HK-2 (cell line): ENCODE data around the gene HOXB3.

Source experiments
- DNase-seq: peaks from one replicate; pipeline ENCODE4 v3.0.0-alpha.2; 2018; ENCODE audit not compliant: unreplicated experiment

Gene HOXB3

DNA sequence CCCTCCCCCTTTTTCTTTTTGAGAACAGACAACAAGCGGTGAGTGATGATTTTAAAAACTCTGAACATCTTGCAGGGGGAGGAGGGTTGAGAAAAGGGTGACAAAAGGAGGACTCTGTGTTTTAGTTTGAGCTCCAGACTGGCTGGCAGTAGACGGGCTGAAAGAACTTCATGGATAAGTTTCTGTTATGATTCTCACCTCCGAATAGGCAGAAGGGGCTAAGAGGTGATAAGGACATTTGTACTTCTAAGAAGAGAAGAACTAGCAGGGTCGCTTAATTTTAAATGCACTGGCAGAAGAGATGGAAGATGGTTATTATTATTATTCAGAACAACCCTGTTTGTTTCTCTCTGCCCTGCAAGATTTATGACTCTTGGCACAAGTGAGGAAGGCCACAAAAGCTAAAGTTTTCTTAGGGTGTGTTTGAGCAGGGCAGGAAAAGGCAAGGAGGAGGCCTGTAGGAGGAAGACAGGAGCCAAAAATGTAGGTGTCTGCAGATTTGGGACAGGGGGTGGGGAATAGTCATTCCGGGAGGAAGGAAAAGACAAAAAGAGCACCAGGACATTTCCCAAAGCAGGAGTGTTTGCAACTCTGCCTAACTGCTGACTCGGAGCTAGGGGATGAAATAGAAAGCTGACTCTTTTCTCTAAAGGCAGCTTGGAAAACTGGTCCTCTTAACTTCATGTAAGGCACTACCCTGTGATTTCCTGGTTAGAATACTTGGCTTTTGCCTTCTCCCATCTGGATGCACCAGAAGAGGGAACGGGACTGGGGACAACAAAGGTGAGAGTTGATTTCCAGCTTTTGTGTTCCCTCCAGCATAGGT lies 33.3 kb downstream of the HOXB3 start:
- DNase-seq, result no peak

DNA sequence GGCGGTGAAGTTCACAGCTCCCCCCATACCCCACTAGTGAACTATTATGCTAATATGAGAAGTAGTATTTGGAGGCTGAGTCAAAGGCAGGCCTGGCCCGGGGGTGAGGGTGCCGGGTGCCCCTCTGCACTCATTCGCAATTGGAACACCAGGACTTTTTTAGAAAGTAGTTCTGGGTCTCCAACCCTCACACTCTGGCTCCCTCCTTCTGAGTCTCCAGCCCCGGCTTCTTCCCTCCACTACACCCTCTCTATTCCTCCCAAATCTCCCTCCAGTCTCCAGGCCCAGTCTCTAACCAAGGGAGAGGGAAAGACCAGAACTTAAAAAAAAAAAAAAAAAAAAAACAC lies 33.8 kb downstream of the HOXB3 start:
- no peak for DNase-seq

DNA sequence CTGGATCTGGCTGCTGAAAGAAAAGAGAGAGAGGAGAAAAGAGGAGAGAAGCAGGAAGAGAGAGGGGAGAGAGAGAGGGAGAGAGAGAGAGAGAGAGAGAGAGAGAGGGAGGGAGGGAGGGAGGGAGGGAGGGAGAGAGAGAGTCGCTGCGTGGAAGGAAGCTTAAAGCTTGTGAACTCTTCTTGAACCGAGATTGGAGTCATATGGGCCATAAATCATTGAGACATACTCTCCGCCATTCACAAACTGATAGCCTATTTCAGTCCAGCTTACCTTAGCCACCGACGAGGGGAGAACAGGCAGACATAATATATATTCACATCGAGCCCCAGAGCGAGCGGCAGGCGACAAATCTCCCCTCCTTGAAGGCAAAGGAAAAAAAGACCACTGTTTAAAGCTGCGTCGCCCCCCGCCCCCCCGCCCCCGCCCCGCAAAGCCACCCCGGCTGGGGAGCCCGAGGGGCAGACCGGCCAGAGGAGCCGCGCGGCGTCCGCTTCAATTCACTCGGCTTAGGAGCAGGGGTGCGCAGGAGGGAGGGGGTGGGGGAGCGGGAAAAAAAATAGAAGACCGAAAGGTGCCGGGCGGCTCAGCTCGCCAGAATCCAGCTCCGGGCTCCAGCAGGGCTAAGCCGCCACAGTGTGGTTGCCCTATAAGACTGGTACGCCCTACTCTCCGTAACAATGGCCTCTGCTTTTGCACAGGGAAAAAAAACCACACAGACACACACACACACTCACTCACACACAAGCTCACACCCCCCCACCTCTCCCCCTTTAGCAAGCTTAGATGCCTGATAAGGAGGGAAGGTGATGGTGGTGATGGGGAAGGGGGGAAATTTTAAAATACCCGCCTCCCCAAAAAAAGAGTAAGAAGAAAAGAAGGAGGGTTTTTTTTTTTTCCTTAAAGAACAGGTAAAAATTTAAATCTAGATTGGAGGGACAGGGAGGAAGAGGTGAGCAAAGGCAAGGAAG lies 34.5 kb downstream of the HOXB3 start:
- no peak for DNase-seq

DNA sequence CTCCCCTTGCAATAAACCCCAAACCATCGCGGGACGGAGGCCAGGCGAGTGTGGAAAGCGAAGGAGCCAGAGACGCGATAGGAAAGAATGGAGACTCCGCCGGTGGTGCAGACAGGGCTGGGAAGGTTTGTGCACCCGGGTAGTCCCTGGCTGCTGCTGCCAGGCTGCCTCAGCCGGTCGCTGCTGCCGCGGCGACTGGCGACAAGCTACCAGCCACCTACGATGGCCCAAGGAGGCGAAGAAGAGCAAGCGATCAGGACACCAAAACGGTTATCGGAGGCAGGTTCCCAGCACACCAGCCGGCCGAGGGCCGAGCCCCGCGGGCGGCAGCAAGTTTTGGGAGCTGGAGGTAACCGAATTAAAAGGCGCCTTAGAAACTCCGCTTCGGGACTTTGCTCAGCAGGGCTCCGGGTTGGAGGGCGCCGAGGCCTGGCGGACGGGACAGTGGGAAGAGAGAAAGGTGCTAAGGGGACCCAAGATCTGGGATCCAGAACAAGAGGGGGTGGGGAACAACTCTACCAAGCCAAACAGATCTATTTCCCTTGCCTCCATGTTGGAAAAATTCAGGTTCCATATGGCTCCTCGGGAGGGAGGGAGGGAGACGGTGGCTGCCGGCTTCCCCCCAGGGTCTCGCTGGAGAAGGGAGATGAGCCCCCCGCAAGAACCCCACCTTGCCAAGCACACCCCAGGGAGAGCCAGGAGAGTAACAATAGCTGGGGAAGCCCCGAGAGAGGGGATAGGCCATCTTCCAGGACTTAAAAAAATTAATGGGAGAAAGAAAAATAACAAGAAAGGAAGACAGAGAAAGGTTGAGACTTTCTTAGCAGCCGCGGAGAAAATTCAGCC lies 35.4 kb downstream of the HOXB3 start:
- no peak for DNase-seq

DNA sequence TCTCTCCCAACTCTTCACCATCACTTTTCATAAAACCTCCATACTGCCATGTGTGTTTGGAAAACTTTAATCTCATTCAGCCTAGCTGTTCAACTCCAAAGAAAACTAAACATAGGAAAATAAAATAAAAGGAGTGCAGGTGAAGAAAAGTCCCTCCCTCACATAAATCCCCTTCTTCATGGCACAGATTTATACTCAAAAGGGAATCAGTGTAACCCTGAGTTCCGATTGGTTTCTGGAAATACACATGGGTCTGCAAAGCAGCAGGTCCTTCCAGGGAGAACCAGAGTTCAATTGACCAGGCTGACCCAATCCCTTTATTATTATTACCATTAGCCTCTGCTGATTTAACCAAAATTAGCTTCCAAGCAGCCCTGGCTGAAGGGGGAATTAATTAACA lies 36.2 kb downstream of the HOXB3 start:
- no peak for DNase-seq

DNA sequence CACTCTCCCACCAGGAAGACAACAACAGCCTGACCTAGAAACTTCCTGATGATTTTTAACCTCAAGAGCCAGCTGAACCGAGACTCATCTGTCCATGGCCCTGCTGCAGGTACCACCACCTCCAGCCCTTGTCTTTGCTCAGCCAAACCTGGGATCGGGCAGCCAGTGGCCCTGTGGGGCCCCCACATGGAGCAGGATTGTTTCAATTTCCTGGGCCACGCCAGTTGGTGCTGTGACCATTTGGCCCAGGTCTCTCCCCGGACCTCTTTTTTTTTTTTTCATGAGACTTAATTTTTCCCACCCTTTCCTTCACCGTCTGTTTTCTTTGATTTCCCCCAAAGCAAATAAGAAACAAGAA lies 36.9 kb downstream of the HOXB3 start:
- DNase-seq, result no peak

DNA sequence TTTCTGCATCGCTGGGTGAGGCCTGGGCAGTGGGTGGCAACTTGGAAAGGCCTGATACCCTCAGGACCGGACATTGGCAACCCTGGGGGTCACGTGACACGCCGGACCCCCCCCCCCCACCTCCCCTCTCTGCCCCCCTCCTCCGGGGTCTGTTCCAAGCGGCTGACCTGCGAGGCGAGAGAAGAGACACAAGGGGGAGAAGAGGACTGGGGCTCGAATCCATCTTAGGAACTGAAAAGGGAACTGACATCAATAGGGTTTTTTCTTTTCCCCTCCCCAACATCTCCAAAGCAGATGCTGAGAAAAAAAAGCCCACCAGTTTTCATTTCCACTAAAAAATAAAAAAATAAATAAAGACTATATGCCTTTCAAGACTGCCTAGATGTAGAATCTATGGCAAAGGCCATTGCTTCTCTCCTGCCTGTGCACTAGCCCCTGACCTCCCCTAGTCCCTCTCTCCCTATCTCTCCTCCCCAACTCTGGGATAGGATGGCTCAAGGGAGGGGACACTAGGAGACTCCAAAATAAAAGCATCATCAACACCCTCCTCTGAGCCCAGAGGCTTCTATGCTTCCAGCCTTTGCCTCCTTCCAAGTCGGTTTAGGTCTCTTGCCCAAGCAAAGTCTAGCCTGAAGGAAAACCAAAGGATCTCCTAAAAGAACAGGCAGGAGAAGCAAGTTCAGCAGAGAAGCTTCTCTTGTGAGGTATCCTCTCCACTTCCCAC lies 37.4 kb downstream of the HOXB3 start:
- DNase-seq, result no peak

DNA sequence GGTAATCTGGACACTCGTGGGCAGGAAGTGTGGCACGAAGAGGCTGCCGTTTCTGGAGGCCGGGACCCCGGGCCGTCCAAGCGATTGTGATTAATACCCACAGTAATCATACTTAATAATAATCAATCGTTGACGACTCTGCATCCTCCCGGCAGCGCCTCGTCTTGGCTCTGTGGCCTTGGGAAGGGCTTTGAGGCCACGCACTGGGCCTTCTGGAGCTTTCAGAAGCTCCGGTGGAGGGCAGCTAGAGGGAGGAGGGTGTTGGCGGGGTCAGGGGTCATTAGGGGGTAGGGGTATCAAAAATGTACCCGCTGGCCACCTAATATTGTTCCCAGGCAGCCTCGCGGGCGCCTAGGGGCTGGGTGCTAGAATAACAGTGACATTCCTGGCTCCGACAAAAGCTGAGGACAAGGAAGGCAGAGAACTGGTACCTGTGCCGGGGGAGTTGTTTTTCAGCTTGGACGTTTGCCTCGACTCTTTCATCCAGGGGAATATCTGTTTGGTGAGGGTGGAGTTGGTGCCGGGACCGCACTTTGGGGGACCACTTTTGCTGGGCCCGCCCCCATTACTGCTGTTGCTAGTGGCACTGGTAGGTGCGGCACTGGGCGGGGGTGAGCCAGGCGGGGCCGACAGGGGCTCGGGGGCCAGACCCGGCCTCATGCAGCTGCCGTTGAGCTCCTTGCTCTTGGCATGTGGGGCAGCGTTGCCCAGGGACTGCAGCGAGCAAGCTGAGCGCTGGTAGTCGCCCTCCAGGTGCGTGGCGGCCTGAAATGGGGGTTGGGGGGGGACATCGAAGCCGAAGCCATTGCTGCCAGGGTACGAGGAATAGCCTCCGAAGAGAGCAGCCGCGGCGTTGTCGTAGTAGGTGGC lies 38.2 kb downstream of the HOXB3 start:
- DNase-seq, result no peak

DNA sequence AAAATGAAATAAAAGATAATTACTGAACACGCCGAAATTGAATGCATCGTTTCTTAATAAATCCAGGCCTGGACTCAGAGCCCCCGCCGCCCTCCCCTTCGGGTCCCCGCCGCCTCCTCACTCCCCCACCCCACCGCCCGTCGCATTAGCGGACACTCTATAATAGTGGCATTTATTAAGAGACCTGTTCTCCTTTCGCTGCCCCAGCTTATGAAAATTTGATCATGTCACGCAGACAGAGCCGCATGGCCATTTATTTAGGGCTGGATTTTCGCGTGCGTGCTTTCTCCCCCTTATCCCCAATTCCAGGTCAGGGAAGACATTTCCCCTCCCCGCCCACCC lies 38.9 kb downstream of the HOXB3 start:
- no peak for DNase-seq

DNA sequence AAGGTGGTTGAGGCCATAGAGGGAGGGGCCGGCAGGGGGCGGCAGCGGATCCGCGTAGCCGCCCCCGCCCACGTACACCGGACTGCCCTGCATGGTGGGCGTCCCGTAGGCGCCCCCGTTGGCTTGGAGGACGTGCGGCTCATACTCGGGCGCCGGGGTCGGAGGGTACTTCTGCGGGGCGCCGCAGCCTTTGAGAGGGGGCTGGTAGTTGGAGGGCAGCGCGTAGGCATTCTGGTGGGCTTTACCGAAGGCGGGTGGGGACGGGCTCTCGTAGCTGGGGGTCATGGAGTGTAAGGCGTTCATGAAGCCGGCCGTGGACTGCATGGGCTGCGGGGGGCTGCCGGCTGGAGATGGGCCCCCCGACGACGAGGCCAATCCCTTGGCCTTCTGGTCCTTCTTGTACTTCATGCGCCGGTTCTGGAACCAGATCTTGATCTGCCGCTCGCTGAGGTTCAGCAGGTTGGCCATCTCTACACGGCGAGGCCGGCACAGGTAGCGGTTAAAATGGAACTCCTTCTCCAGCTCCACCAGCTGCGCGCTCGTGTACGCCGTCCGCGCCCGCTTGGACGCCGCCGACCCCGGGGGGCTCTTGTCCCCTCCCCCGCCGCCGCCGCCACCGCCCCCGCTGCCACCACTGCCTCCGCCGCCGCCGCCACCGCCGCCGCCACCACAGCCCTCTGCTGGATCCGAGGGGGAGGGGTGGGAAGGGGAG lies 39.4 kb downstream of the HOXB3 start:
- no peak for DNase-seq

DNA sequence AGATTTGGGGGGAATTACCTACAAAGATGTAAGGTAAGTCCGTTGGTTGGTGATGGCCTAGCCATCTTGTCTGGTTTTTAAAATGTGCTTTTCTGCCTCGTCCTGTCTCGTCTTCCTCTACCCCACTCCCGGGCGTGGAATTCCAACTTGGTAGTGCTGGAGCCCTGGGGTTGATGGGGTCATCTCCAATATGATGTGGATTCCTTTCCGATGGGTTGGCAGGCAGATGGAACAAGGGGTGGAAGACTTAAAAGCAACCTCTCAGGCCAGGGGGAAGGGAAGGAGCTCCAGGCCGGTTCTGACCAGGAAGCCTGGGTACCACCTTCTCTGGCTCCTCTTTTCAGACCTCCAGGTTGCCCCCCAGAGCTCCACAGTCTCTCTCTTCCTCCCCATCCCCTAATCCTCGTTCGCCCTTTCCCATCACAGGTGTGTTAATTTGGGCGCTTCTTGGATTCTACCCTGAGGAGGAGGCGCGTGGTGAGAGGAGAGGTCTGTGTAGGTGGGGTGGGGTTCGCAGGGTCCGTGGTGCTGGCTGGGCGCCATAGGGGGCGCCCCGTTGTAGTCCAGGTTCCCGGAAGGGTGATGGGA lies 40.0 kb downstream of the HOXB3 start:
- no peak for DNase-seq

DNA sequence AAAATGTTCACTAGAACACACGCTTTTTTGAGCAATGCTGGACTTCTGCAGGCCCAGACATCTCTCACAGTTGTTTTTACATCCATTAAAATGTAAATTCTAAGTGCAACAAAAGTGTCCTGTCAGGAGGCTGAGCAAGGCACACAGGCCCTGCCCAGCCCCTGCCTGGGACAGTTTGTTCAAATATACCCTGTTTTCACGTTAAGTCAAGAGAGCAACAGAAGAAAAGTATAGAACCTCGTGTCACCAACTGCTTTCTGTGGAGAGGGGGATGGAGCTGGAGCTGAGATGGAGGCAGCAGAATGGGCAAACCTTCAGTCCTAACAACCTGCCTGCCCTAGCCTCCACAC lies 40.8 kb downstream of the HOXB3 start:
- no peak for DNase-seq

DNA sequence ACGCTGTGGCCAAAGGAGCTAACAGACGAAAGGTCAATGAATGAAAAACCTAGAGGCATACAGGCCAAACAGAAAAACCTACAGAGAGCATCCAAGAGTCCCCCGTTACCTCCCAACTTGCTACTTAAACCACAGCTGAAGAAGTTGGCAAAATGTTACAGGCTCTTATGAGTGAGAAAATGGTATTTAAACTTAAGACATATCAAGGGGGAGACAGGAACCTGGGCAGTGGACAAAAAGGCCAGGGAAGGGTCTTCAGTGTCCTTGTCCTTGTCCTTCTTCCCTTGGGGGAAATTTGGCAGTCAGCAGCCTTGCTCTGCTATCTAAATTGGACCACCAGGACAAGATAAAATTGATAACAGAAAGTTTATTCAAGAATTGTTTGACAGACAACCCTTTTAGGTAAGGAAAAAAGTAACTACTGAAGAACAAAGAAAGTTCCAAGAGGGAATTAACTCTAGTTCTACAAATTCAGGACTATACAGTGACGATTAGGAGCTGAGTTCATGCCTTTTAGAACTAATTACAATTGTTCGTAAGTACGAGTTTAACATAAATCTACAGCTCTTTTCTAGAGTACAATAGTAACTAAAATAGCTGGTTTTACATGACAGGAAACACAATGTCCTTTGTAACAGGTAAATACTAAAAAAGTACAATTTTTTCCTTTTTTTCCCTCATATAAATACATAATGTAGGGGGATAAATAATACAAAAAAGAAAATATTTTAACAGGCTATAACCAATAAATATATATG lies 41.3 kb downstream of the HOXB3 start:
- DNase-seq, result no peak

DNA sequence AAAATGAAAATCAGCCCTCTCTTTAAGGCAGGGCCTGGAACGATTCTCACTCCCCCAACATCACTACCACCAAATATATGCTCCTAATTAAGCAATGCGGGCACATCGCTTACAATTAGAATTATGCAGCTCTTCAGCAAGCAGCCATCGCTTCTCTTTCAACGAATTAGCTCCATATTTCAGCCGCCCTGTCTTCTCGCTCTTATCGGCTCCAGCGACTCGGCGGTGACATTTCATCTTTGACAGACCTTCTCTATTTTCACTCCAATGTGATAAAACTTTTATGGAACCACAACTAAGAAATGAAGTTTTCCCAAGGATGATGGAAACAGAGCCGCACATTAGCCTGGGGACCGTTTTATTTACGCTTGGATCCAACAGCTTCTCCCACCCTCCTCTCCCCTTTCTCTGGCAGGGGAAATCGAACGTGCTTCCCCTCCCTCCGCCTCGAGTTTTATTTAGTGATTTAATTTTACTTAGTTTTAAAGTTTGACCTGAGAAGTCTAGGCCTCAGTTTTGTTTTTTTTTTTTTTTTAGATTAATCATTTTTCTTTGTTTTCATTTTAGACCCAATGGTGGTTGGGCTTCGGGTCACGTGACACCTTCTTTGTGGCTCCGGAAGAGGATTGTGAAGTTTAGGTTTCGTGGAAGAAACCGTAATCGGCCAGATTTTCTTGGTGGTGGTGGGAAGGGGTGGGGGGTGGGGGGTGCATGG lies 42.1 kb downstream of the HOXB3 start:
- DNase-seq, result no peak

DNA sequence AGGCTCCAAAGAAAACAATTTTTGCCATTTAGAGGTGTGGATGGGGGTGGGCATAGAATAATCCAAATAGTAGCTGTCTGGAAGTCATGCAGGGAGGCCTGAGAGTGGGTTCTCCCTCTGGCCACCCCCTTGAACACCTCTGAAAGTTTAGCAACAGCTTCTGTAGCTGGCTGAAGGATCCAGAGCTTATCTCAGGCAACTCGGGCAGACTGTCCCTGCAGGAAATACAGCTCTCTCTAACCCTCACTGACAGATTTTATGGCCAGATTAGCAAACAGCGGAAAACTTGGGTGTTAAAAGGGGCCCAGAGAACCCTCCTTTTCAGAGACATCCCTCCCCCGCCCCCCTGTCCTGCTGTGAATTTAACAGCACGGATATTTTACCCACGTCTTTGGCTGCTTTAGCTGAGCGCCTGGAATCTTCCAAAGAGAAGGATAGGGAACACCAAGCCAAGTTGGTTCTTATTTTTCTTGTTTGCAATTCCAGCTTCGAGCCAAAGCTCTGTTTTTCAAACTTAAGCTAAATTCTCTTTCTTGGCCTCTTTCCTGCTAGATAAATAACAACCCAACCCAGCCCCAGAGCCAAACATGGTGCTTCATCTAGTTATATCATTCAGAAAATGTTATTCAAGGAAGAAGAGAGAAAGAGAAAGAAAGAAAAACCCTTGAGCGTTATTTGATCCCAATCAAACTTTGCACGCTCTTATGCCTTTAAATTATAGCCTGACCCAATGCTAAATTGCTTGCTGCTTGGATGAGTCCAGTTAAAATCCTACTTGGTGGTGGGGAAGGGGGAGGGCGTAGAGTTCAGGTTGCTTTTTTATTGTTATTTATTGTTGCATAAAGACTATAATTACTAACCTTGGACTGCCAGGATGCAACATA lies 42.9 kb downstream of the HOXB3 start:
- no peak for DNase-seq

DNA sequence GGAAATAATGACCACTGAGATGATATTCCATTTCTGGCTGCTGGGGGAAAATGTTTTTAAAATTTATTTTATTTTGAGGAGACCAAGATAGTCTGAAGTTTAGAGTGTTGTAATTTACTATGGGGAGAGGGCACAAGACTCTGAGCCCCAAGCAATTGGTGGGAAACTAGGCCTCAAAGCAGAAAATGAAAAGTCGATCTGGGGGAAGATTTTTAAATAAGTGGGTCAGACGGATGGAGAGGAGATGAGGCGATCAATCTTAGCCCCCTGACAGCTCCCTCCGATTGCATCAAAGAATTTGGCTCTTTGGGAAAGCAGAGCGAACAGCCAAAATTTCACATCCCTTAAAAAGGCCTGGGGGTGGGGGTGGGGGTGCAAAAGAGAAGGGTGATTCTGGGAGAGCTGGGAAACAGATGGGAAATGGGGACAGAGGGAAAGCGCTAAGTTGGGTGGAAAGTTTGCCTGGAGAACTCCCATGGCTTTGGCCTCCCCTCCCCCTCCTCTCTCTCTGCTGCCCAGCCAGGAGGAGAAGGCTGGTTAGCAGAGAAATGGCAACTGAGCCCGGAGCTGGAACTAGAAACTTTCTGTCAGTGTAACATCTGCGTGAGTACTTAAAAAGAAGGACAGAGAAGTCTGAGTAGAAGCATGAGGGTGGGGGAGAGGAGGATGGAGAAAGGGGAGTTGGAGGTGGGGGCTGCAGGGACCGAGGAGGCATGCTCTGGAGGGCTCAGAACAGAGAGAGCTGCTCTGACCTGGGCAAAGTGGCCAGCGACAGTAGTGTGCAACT lies 43.7 kb downstream of the HOXB3 start:
- DNase-seq, result no peak
